GM03348 (cell line): ENCODE measurements around the gene KRTAP10-1.
"Not testable (repeated sequence)": the region's sequence is repeated elsewhere in the genome, so short reads cannot be mapped to it uniquely, and the experiment has no call there.

Source experiments
- DNase-seq: peaks from one replicate; pipeline ENCODE4 v3.0.0; 2012; ENCODE audit warnings: low spot score

The KRTAP10-1 gene

GRCh38 chr21:44569861-44570517 is 30.0 kb upstream of the KRTAP10-1 start:
- DNase-seq, result no peak

DNA sequence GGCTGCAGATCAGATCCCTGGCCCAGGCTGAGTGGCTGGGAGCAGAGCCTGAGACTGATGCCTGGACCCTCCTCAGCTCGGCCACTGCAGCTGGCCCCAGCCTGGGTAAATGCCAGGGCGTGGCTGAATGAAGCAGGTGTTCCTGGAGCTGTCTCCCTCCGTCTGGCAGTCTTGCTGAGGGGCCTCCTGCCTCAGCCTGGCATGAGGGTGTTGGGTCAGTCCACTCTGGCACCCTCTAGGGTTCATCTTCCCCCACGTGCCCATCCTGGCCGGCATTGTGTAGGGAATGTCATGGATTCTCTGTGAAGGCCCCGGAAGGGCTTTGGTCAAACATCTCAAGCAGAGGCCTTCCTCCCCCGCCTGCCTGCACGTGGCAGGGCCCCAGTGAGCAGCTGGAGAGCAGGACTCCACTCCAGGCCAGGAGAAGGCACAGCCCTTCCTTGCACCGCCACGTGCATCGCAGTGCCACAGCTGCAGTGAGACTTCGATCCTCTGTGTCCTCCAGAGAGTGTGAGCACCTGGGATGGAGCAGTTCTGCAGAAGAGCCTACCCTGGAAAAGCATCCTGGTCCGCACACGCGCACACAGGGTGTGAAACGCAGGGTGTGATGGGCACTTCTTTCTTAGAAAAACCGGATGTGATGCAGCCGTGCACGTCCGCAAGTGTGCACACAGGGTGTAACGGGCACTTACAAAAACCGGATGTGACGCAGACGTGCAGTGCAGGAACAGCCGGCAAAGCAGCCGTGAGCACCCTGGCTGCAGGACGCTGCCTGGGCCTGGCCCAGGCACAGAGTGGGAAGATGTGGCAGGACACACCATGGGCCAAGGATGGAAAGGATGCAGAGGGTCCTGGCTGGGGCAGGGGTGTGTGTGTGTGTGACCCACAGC is 28.9 kb upstream of the KRTAP10-1 start:
- DNase-seq, result no peak

DNA sequence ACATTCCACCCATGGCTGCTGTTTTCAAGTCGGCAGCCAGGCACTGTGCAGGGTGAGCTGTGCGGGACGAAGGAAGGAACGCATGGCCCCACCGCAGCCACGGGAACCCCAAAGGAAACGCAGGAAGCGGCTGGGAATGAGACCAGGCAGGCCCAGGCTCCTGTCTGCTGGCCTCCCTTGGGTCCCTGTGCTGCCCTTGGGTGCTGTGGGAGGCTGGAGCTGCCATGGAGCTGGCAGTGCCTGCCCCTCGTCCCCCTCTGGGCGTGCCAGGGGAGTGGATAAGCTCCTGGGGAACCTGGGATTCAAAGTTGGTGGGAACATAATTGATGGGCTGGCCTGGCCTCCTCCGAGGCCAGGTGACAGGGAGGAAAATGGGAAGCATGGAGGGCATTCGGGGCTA is 28.3 kb upstream of the KRTAP10-1 start:
- DNase-seq, result no peak

GRCh38 chr21:44567481-44568171 is 27.6 kb upstream of the KRTAP10-1 start:
- no peak for DNase-seq

GRCh38 chr21:44566403-44566802 is 26.4 kb upstream of the KRTAP10-1 start:
- no peak for DNase-seq

DNA sequence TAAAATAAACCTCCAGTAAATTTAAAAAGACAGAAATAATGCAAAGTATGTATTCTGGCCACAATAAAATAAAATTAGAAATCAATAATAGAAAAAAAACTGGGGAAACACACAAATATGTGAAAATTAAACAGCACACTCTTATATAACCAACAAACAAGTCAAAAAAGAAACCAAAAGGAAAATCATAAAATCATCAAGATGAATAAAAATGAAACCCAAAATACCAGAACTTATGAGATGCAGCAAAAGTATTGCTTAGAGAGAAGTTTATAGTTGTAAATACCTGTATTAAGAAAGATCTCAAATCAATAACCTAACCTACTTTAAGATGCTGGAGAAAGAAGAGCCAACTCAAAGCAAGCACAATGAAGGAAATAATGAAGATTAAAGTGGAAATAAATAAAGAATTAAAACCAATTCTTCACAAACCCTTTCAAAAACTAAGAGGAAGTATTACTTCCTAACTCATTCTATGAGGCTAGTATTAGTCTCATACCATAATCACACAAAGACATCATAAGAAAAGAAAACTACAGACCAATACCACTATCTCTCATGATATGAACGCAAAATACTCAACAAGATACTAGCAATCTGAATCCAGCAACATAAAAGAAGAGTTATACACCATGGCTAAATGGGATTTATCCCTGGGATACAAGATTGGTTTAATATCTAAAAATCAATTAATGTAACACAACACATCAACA is 25.0 kb upstream of the KRTAP10-1 start:
- DNase-seq, result no peak

DNA sequence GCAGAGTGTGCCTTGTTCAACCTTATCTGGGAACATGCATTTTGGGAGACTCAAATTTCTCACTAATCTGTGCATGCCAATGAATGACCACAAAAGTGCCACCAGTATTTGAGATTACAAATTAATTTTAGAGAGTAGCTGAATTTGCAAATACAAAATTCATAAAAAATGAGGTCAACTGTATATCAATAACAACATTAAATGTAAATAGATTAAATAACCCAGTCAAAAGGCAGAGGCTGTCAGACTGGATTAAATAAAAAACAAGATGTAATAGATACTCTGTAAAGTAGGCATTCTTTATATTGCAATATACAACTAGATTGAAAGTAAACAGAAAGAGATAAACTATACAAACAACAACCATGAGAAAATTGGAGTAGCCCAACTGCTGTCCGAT is 24.1 kb upstream of the KRTAP10-1 start:
- no peak for DNase-seq

- DNase-seq, result no peak
Observed at GRCh38 chr21:44558695-44559094, 18.7 kb upstream of the KRTAP10-1 start, which contains the start of gene KRTAP10-3. Gene KRTAP10-3 (minus strand): TSS chr21:44558795. CDS start chr21:44558715, 80 bp downstream.

- not testable (repeated sequence) for DNase-seq
Observed at GRCh38 chr21:44558329-44558675, 18.3 kb upstream of the KRTAP10-1 start.

DNA sequence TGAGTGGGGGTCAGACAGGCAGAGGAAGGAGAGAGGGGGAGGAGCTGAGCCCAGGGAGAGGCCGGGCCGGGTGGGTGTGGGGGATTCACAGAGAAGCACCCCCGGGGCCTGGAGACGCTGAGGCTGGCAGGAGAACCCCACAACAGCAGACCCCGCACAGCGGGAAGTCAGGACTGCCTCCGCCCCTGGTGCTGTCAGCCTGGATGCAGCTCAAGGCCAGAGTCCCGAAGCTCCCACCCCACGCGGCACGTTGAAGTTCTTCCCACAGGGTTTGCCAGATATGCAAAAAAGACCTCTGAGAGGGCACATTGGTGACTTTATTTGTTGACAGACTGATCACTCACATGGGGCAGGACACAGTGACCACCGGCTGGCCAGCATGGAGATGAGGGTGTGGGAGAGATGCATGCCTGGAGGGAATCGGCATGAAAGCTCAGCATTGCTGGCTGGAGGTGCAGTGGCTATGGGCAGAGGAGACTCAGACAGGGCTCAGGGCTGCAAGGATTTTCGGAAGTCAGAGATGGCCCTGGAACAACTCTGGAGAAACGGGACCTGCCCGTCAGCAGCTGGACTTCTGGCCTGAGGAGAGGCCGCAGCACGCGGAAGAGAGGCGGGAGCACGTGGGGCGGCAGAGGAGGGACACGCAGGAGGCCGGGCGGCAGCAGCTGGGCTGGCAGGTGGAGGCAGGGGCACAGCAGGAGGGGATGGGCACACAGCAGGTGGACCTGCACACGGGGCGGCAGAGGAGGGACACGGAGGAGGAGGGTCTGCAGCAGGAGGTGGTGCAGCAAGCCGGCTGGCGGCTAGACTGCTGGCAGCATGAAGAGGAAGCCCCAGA is 17.7 kb upstream of the KRTAP10-1 start:
- DNase-seq, result no peak

DNA sequence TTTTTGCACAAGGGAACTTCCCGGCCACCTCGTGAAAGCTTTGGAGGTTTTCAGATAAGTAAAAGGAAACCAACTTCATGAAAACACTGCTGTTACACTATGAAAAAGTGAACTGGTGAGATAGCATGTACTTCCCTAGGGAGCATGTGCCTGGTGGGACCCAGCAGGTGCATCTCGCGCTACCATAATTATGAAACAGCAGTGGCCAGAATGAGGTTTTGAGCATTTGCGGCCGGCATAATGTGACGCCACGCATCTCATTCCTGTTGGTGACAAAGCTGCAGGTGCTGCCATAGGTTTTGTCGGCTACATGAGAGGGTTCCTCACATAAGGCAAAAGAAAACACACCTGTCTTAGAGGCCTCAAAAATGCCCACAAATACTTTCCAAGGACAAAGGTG is 16.9 kb upstream of the KRTAP10-1 start:
- DNase-seq, result no peak

DNA sequence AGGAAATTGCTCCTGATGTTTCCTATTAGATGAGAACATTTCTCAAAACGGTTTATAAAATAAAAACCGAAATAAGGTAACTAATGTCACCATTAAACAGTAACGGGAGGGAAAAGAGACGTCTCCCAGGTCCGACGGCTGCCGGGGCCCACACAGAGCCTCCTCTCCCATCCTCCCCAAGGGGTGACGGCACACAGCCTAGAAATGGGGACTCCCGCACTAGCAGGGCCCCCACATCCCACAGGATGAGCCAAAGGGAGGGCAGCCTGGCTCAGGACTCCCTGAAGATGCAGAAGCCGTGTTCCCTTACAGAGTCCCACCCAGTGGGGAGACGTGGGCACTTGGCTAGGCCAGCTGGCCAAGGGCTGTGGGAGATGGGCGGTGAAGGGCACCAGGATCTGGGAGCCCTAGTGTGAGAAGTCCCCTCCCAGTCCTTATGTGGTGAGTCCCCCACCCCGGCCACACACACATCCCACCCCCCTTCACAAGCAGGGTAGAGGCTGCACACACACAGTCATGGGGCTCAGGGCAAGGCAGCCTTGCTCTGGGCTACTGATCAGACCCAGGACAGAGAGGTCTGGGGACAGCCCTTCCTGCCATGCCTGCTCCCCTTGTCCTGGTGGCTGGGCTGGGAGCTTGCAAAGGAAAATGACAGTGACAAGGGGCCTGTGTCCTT is 15.3 kb upstream of the KRTAP10-1 start:
- DNase-seq, result no peak

- DNase-seq, result no peak
Observed at GRCh38 chr21:44552681-44553080, 12.7 kb upstream of the KRTAP10-1 start.

DNA sequence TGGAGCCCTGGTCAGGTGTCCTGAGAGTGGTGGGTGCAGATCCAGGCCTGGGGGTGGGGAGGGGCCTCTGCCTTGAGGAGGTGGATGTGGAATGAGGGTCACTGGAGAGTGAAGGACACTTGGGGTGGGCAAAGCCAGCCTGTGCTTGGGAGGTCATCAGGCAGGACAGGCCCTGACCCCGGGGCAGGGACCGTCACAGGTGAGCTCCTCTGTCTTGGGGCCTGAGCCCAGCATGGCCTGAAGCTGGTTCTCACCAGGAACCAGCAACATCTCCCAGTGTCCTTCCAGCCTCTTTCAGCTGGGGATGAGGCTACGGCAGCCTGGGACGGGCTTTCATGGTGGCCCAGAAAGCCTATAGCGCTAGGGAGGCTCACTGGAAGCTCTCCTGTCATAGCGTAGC is 12.1 kb upstream of the KRTAP10-1 start:
- DNase-seq, result no peak

- DNase-seq, result no peak
Observed at GRCh38 chr21:44551340-44551961, 11.5 kb upstream of the KRTAP10-1 start, which contains the start of gene KRTAP10-2. Gene KRTAP10-2 (minus strand): TSS chr21:44551505. CDS start chr21:44551458, 47 bp downstream.

DNA sequence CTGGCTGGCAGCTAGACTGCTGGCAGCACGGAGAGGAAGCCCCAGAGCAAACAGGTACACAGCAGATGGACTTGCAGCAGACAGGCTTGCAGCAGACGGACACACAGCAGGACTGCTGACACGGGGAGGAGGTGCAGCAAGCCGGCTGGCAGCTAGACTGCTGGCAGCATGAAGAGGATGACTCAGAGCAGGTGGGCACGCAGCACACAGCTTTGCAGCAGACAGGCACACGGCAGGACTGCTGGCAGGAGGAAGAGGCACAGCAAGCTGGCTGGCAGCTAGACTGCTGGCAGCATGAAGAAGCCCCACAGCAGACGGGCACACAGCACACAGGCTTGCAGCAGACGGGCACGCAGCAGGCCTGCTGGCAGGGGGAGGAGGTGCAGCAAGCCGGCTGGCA is 10.8 kb upstream of the KRTAP10-1 start:
- DNase-seq, result no peak

DNA sequence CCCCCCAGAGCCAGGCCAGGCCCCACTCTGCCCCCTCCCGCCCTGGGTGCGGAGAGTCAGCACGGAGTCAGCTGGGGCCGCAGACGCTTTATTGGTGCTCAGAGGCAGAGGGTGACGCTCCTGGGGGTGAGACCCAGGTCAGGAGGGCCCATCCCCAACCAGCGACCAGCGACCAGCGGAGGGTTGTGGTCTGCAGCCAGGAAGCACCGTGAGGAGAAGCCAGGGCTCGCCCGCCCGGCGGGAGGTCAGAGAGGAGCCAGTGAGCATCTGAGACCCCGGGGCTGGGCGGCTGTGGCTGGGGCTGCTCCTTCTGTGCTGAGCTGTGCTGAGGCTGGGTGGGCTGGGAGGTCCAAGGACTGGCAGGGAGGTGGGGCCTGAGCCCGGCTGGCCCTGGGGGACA is 10.3 kb upstream of the KRTAP10-1 start:
- DNase-seq, result not testable (repeated sequence)

GRCh38 chr21:44549525-44550211 is 9.7 kb upstream of the KRTAP10-1 start:
- DNase-seq, result no peak

DNA sequence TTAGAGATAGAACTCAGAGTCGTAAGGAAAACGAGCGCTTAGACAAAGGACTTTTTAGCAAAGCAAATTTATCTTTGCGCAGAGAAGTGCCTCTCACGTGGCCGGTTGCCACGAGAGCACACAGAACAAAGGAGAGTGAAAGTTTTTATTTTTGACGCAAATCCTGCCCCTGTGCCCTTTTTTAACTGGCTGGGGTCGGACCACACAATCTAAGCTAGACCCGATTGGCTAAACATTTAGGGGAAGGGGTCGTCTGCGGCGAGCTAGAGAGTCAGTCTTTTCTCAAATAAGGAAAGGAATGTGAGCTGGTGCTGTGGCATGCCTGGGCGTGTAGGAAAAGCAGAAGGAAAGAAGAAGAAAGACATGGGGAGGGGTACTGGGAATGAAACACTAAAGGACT is 8.9 kb upstream of the KRTAP10-1 start:
- DNase-seq, result no peak

- no peak for DNase-seq
Observed at GRCh38 chr21:44548381-44548780, 8.4 kb upstream of the KRTAP10-1 start.
